ENCODE data around the gene SMURF2.

GRCh38 chr17:64599827-64600226 is 62.3 kb downstream of the SMURF2 start:
- TF ChIP-seq, protein P1, sequence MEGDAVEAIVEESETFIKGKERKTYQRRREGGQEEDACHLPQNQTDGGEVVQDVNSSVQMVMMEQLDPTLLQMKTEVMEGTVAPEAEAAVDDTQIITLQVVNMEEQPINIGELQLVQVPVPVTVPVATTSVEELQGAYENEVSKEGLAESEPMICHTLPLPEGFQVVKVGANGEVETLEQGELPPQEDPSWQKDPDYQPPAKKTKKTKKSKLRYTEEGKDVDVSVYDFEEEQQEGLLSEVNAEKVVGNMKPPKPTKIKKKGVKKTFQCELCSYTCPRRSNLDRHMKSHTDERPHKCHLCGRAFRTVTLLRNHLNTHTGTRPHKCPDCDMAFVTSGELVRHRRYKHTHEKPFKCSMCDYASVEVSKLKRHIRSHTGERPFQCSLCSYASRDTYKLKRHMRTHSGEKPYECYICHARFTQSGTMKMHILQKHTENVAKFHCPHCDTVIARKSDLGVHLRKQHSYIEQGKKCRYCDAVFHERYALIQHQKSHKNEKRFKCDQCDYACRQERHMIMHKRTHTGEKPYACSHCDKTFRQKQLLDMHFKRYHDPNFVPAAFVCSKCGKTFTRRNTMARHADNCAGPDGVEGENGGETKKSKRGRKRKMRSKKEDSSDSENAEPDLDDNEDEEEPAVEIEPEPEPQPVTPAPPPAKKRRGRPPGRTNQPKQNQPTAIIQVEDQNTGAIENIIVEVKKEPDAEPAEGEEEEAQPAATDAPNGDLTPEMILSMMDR (IDR thresholded peaks at IDR 0.05; ENCODE audit: insufficient read depth, low read depth, low read length) = no peak
- no peak for TF ChIP-seq EZH2 (IDR thresholded peaks at IDR 0.05; ENCODE audit: insufficient read depth, low read length)

All from astrocyte (in vitro differentiated cells and primary cell).